Activated T-cell treated with anti-CD3 and anti-CD28 coated beads, Interleukin-2, amount 50 U/mL, for 72 hours (primary cell): ENCODE results near the gene RASAL1. TPM values are rescaled to one million over a fixed set of nuclear protein-coding genes. Genes with fewer than 3 reads are reported as not detected.

Experiments used
- ATAC-seq, 2 donors: fragments of 150-1000 bp; cut with Tn5 transposase; replicated peaks in 1 of 2; 2 replicates each; pipeline ENCODE4 v1.10.0; 2021; ENCODE audit warnings: moderate library complexity in 2 of 2, mild to moderate bottlenecking in 1 of 2
- DNase-seq, 2 donors: peaks; one replicate each; pipeline ENCODE4 v3.0.0; 2021 to 2022; ENCODE audit warnings: mixed read lengths in 1 of 2
- H3K27ac Mint-ChIP-seq: one replicate; pipeline ENCODE4 v1.8.0; 2022; ENCODE audit warnings: mild to moderate bottlenecking, moderate library complexity, mixed read lengths
- H3K27me3 Mint-ChIP-seq: one replicate; pipeline ENCODE4 v1.8.0; 2022; ENCODE audit warnings: low read depth, mixed read lengths
- H3K36me3 Mint-ChIP-seq, 2 donors: one replicate each; pipeline ENCODE4 v1.8.0; 2022; ENCODE audit warnings: mixed read lengths in 2 of 2, mild to moderate bottlenecking in 1 of 2; ENCODE audit not compliant: insufficient read depth in 2 of 2
- H3K4me1 Mint-ChIP-seq: one replicate; pipeline ENCODE4 v1.8.0; 2022; ENCODE audit warnings: low read depth, mixed read lengths
- H3K4me3 Mint-ChIP-seq, 2 donors: one replicate each; pipeline ENCODE4 v1.8.0; 2022; ENCODE audit warnings: mild to moderate bottlenecking in 2 of 2, mixed read lengths in 2 of 2, moderate library complexity in 2 of 2
- H3K9me3 Mint-ChIP-seq, 2 donors: one replicate each; pipeline ENCODE4 v1.8.0; 2022; ENCODE audit warnings: mixed read lengths in 2 of 2
- total RNA-seq, 2 donors: library from RNA; stranded (reverse); gene quantifications; one replicate each; pipeline ENCODE4 v1.2.3, GENCODE V29; 2022

Gene RASAL1
- total RNA-seq, 2 donors from 2014 or later = 6.7 to 13.4 TPM

DNA sequence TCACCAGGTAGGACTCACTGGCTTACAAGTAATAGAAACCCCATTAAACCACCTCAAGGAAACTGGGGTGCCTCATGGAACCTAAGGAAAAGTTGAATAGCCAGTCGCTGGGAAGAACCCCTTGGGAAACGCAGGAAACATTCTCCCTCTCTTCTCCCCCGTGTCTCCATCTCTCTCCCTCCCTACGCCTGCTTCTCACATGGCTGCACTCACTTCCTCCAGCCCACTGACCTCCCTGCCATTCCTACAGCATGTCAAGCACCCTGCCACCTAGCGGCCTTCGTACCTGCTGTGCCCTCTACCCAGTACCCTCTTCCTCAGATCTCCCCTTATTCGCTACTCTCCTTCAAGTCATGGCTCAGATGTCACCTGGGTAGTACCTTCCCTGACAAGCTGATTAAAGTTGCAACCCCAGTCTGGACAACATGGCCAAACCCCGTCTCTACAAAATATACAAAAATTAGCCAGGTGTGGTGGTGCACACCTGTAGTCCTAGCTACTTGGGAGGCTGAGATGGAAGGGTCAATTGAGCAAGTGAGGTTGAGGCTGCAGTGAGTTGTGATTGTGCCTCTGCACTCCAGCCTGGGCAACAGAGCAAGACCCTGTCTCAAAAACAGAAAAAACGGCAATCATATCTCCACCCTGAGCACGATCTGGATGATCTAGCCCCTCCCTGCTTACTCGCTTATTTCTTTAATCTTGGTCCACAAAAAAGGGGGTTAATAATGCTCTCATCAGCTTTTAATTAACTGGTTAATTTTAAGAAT lies 85.4 kb downstream of the RASAL1 start:
- H3K4me1 Mint-ChIP-seq = peaks cover 29% of the 10 kb centered on the region
- H3K27ac Mint-ChIP-seq = no peak overlapping the region
- no peaks in the 10 kb centered on the region for H3K27me3 Mint-ChIP-seq

More for the DNA sequence above, 85.4 kb downstream of the RASAL1 start:
- no peaks in the 10 kb centered on the region for H3K36me3 Mint-ChIP-seq
- no peaks in the 10 kb centered on the region for H3K9me3 Mint-ChIP-seq
- H3K4me3 Mint-ChIP-seq = no peak overlapping the region
- ATAC-seq (no peak), DNase-seq (no peak)

Other genes with a start within 250 kb of the RASAL1 start
- gene OAS1, start 228.8 kb downstream of the RASAL1 start, total RNA-seq = 10 to 100 TPM; 17.3 to 41.9 TPM
- 10 to 100 TPM; 14.7 to 39.3 TPM for gene OAS3, start 197.3 kb downstream of the RASAL1 start, total RNA-seq
- 100 to 1,000 TPM in 1 of 2 donors, 10 to 100 TPM in 1; 80.2 to 139 TPM for gene OAS2, start 157.2 kb downstream of the RASAL1 start, total RNA-seq
- gene DTX1, start 79.0 kb downstream of the RASAL1 start, total RNA-seq = 10 to 100 TPM; 17.6 to 18.0 TPM
- gene CFAP73, start 14.0 kb upstream of the RASAL1 start, total RNA-seq = 1 to 10 TPM; 2.0 to 2.1 TPM
- 10 to 100 TPM; 81.4 to 82.7 TPM for gene DDX54, start 49.7 kb upstream of the RASAL1 start, total RNA-seq
- gene RITA1, start 50.0 kb upstream of the RASAL1 start, total RNA-seq = 10 to 100 TPM; 21.3 to 25.1 TPM
- 10 to 100 TPM; 74.7 to 84.0 TPM for gene TPCN1, start 85.7 kb upstream of the RASAL1 start, total RNA-seq
- 10 to 100 TPM; 25.9 to 27.4 TPM for gene SLC8B1, start 199.3 kb upstream of the RASAL1 start, total RNA-seq
- gene PLBD2, start 222.8 kb upstream of the RASAL1 start, total RNA-seq = 10 to 100 TPM; 13.2 to 14.7 TPM